Right lobe of liver (tissue), 6 donors: ENCODE data around the gene CD4. TPM values are rescaled to one million over a fixed set of nuclear protein-coding genes. Genes with fewer than 3 reads are reported as not detected.

Experiments used
- ATAC-seq, 4 donors: fragments of 200-7000 bp; cut with Tn5 transposase; one replicate each; pipeline ENCODE4 v1.9.1; 2020; ENCODE audit warnings: mild to moderate bottlenecking in 4 of 4, moderate library complexity in 4 of 4
- DNase-seq, 3 donors: peaks; one replicate each; pipeline ENCODE4 v3.0.0-alpha.2; 2020
- H3K27ac ChIP-seq, 3 donors: fragments of 200-600 bp; one replicate each; pipeline ENCODE4 v1.8.0; 2022
- H3K27me3 ChIP-seq, 2 donors: fragments of 200-600 bp; one replicate each; pipeline ENCODE4 v1.8.0; 2022
- H3K36me3 ChIP-seq, 4 donors: fragments of 200-600 bp; sonication (generic) in 1 of 4; one replicate each; pipeline versions ENCODE4 v1.5.1 to v1.8.0; 2017 to 2022; ENCODE audit warnings: control low read depth in 1 of 4
- H3K4me1 ChIP-seq, 4 donors: fragments of 200-600 bp; sonication (generic) in 1 of 4; one replicate each; pipeline versions ENCODE4 v1.5.1 to v1.8.0; 2017 to 2022; ENCODE audit warnings: control low read depth in 1 of 4
- H3K4me3 ChIP-seq, 3 donors: fragments of 200-600 bp; one replicate each; pipeline ENCODE4 v1.8.0; 2022
- H3K9me3 ChIP-seq, 4 donors: fragments of 200-600 bp; sonication (generic) in 1 of 4; one replicate each; pipeline versions ENCODE4 v1.5.1 to v1.8.0; 2017 to 2022; ENCODE audit warnings: control low read depth in 1 of 4
- CTCF ChIP-seq, 4 donors: fragments of 200-600 bp in 3 of 4; fragments of 450-650 bp in 1 of 4; IDR thresholded peaks; one replicate each; pipeline versions ENCODE4 v1.5.1 to v1.8.0; 2016 to 2022; ENCODE audit warnings: antibody characterized with exemption in 4 of 4, mild to moderate bottlenecking in 2 of 4
- POLR2A ChIP-seq: fragments of 450-650 bp; IDR thresholded peaks from one replicate; pipeline ENCODE4 v1.6.1; 2017; ENCODE audit warnings: antibody characterized with exemption, mild to moderate bottlenecking
- WGBS: methylation state at CpG from one replicate; pipeline ENCODE4 v1.1.6; 2018; ENCODE audit warnings: low coverage, low lambda C conversion rate; ENCODE audit not compliant: insufficient coverage; ENCODE audit errors: missing lambda C conversion rate; 5-methylcytosine and 5-hydroxymethylcytosine counted together
- intact Hi-C, 2 donors: fragments of 100-400 bp; cut with DNase I; formaldehyde crosslinking; loops; one replicate each; pipeline versions ENCODE4 v1.11.2 to v1.14.1; 2022
- total RNA-seq, 6 experiments: library from RNA; depleted of rRNA in 2 of 6; stranded (reverse); fragments of >200 nt in 2 of 6; fragmentation: NEBNext Ultra II Directional in 3 of 6; extraction: Animal tissue kit (Norgen Biotek cat#: 25700) in 3 of 6; gene quantifications; one replicate each; pipeline versions ENCODE4 v1.1.0 to v1.2.4, GENCODE V29; 2016 to 2023
- donor health status: DM: no; HTN: yes; CAD: no.
- donor health status: DM: no; HTN: no; CAD: no.
- donor health status: DM: no; HTN: no; CAD: no.
- donor health status: DM: no; HTN: yes; CAD: no.
- donor health status: DM: no; HTN: yes; CAD: no.

Gene CD4
- total RNA-seq, 6 experiments from 2014 or later = 10.0 to 41.6 (median 28.1) TPM

- intact Hi-C loops = no loop called here
- 100% methylated on average over 2 of the region's 2 CpGs for WGBS
- ATAC-seq (no peak), DNase-seq (no peak)
- Histone ChIP-seq H3K27me3 (no peaks in the 10 kb centered on the region), H3K36me3 (peaks cover 0 to 25% (median 13%) of the 10 kb centered on the region in 4 donors), H3K4me3 (no peak overlapping the region), H3K9me3 (no peaks in the 10 kb centered on the region), H3K27ac (peak overlapping the region; percentile 87 to 99 (median 93)), H3K4me1 (peaks cover 0 to 21% (median 5%) of the 10 kb centered on the region in 4 donors)
- TF ChIP-seq CTCF (IDR thresholded peaks at IDR 0.05) (no peak), POLR2A (no peak)
These were observed 34.9 kb upstream of the CD4 start for GRCh38 chr12:6754411-6754810.

DNA sequence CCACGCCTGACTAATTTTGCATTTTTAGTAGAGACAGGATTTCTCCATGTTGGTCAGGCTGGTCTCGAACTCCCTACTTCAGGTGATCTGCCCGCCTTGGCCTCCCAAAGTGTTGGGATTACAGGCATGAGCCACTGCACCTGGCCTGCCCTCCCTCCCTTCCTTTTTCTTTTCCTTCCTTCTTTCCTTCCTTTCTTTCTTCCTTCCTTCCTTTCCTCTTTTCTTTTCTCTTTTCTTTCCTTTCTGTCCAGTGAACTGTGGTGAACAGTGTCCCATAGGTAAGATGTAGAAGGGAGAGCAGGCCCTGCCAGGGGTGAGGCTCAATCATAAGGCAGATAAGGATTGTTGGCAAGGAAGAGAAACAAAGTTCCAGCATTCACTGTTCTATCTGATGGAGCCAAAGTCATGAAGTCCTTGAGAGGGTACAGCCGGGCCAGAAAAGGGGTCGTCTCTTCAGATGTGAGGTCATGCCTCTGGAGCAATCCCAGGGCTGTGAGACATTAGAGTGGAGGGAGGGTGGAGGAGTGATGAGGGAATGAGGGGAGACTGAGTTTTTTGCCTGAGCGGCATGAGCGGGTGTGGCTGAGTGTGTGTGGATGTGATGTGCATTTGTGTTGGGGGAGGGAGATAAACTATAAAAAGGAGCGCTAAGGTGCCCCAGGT, 32.2 kb upstream of the CD4 start:
- Histone ChIP-seq H3K36me3 (no peaks in the 10 kb centered on the region), H3K9me3 (no peaks in the 10 kb centered on the region), H3K27ac (no peak overlapping the region), H3K4me1 (peaks cover 0 to 23% (median 5%) of the 10 kb centered on the region in 4 donors), H3K4me3 (no peak overlapping the region), H3K27me3 (no peaks in the 10 kb centered on the region)
- intact Hi-C loops = no loop called here
- no peak for DNase-seq
- no peak for ATAC-seq
- TF ChIP-seq CTCF (IDR thresholded peaks at IDR 0.05) (no peak), POLR2A (no peak)
- 80% methylated on average over 6 of the region's 8 CpGs for WGBS

GRCh38 chr12:6758506-6759095, 30.7 kb upstream of the CD4 start:
- TF ChIP-seq CTCF (IDR thresholded peaks at IDR 0.05) (no peak), POLR2A (no peak)
- Histone ChIP-seq H3K4me1 (peaks cover 0 to 26% (median 8%) of the 10 kb centered on the region in 4 donors), H3K27me3 (no peaks in the 10 kb centered on the region), H3K9me3 (no peaks in the 10 kb centered on the region), H3K36me3 (no peaks in the 10 kb centered on the region), H3K4me3 (no peak overlapping the region), H3K27ac (no peak overlapping the region)
- DNase-seq (no peak), ATAC-seq (no peak)
- 81% methylated on average over 9 of the region's 9 CpGs for WGBS
- intact Hi-C loops = no loop called here

DNA sequence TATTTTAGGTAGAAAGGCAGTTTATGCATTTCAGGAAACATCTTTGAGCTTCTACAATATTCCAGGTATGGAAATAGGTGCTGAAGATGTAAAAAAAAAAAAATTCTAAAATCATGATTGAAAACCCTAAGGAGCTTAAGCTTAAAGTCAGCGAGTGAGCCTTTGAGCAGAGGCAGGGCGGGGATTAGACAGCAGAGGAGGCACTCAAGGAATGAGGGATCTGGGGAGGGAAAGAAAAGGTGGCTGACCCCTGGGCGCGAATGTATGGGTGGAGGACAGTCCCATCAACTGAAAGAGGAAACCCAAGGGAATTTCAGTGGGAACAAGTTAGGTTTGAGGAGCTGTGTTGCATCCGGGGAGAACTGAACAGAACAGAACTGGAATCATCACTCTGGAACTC, 29.6 kb upstream of the CD4 start:
- no peak overlapping the region for H3K4me3 ChIP-seq
- H3K27me3 ChIP-seq = no peaks in the 10 kb centered on the region
- ATAC-seq = no peak
- H3K36me3 ChIP-seq = no peaks in the 10 kb centered on the region
- no peak overlapping the region for H3K27ac ChIP-seq
- no peaks in the 10 kb centered on the region for H3K9me3 ChIP-seq
- no peak for DNase-seq
- intact Hi-C loops = no loop called here
- TF ChIP-seq POLR2A (no peak), CTCF (IDR thresholded peaks at IDR 0.05) (no peak)
- H3K4me1 ChIP-seq = peaks cover 0 to 27% (median 7%) of the 10 kb centered on the region in 4 donors
- WGBS = 84% methylated on average over 5 of the region's 5 CpGs
